HEK293T (cell line): ENCODE data around the gene SERPIND1.
"Not testable (repeated sequence)": the region's sequence is repeated elsewhere in the genome, so short reads cannot be mapped to it uniquely, and the experiment has no call there.

Experiments used
- CTCF ChIA-PET: fragments of 350-600 bp; formaldehyde crosslinking; extraction: SDS; loops from one replicate; lab custom pipeline; 2021; ENCODE audit warnings: antibody characterized with exemption, inconsistent platforms; lab: Yijun Ruan, JAX
- POLR2A ChIA-PET: fragments of 350-600 bp; formaldehyde crosslinking; extraction: SDS; loops from one replicate; lab custom pipeline; 2020; ENCODE audit warnings: antibody characterized with exemption, inconsistent platforms; lab: Yijun Ruan, JAX
- DNase-seq: peaks from one replicate; pipeline ENCODE4 v3.0.0; 2012; ENCODE audit warnings: mixed read lengths; ENCODE audit errors: extremely low spot score
- ARNT ChIP-seq: fragments of 450-650 bp; IDR thresholded peaks from 2 replicates; pipeline ENCODE4 v1.6.1; 2017; ENCODE audit warnings: mild to moderate bottlenecking
- BHLHE40 ChIP-seq: fragments of 450-650 bp; IDR thresholded peaks from 2 replicates; pipeline ENCODE4 v1.6.1; 2016; ENCODE audit warnings: mild to moderate bottlenecking, moderate library complexity, borderline replicate concordance
- CTBP1 ChIP-seq: fragments of 450-650 bp; IDR thresholded peaks from 2 replicates; pipeline ENCODE4 v1.6.1; 2016; ENCODE audit warnings: borderline replicate concordance
- ELF4 ChIP-seq: fragments of 450-650 bp; IDR thresholded peaks from 2 replicates; pipeline ENCODE4 v1.6.1; 2017; ENCODE audit warnings: antibody characterized with exemption
- FOXA1 ChIP-seq: fragments of 450-650 bp; IDR thresholded peaks from 2 replicates; pipeline ENCODE4 v1.6.1; 2016; ENCODE audit warnings: mild to moderate bottlenecking
- FOXK2 ChIP-seq: fragments of 450-650 bp; IDR thresholded peaks from 2 replicates; pipeline ENCODE4 v1.6.1; 2016; ENCODE audit warnings: mild to moderate bottlenecking
- FOXM1 ChIP-seq: fragments of 450-650 bp; IDR thresholded peaks from 2 replicates; pipeline ENCODE4 v1.6.1; 2017; ENCODE audit warnings: mild to moderate bottlenecking, borderline replicate concordance
- HDGF ChIP-seq: fragments of 450-650 bp; IDR thresholded peaks from 2 replicates; pipeline ENCODE4 v1.6.1; 2017; ENCODE audit warnings: antibody characterized with exemption, borderline replicate concordance
- L3MBTL2 ChIP-seq: fragments of 450-650 bp; conservative IDR thresholded peaks from 2 replicates; pipeline ENCODE4 v1.6.1; 2016; ENCODE audit warnings: mild to moderate bottlenecking
- LEF1 ChIP-seq: fragments of 450-650 bp; IDR thresholded peaks from 2 replicates; pipeline ENCODE4 v1.6.1; 2017; ENCODE audit warnings: mild to moderate bottlenecking, borderline replicate concordance
- NFRKB ChIP-seq: fragments of 450-650 bp; IDR thresholded peaks from 2 replicates; pipeline ENCODE4 v1.6.1; 2016; ENCODE audit warnings: mild to moderate bottlenecking, moderate library complexity
- SP1 ChIP-seq: fragments of 450-650 bp; IDR thresholded peaks from 2 replicates; pipeline ENCODE4 v1.6.1; 2017
- SUZ12 ChIP-seq: fragments of 450-650 bp; IDR thresholded peaks from 2 replicates; pipeline ENCODE4 v1.6.1; 2016; ENCODE audit warnings: mild to moderate bottlenecking
- TARDBP ChIP-seq: fragments of 450-650 bp; IDR thresholded peaks from 2 replicates; pipeline ENCODE4 v1.6.1; 2016
- ZNF384 ChIP-seq: fragments of 450-650 bp; IDR thresholded peaks from 2 replicates; pipeline ENCODE4 v1.6.1; 2016
- TF ChIP-seq, protein P1 (sequence below): fragments of 450-650 bp; IDR thresholded peaks from 2 replicates; pipeline ENCODE4 v1.6.1; 2016

SERPIND1 gene

DNA sequence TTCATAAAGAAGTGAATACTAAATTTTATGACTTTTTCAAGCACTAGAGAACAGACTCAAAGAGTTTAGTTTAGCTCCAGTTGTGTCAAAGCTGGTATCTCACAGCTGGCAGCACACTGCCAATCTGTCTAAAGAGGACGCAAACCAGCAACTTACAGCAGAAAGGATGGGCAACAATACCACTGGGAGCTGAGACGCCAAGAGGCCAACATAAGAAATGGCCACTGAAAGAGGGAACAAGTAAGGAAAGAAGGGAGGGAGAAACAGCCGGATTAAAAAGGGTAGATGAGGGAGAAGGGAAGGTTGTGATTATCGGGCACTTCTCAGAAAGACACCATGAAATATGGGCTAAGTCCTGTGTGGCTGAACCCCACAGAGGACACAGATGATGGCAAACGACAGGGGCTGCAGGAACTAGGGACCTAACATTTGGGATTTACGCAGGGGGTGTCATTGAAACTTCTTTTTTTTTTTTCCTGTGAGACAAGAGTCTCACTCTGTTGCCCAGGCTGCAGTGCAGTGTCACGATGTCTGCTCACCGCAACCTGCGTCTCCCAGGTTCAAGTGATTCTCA, 41.7 kb downstream of the SERPIND1 start:
- no peak for DNase-seq
- POLR2A ChIA-PET: no interaction called here
- CTCF ChIA-PET: no interaction called here
- no peak for TF ChIP-seq LEF1
- TF ChIP-seq FOXK2: no peak
- no peak for TF ChIP-seq SP1
- no peak for TF ChIP-seq FOXA1
- no peak for TF ChIP-seq SUZ12
- TF ChIP-seq CTBP1: no peak
- TF ChIP-seq L3MBTL2: no peak
- no peak for TF ChIP-seq ARNT

DNA sequence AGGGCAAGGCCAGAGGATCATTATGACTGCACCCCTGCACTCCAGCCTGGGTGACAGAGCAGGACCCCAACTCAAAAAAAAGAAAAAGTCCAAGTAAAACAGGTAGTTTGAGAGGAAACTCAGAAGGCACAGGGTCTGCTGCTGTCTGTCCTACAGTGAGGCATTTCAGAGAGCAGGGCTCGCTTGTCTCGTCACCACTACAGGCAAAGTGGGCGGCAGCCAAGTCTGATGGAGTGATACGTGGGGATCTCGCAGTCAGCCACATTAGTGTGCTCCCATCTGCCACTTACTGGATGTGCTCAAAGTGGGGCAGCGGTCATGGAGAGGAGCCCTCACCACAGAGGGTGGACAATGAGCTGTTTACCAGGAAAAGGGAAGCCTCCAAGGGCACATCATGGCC, 42.6 kb downstream of the SERPIND1 start:
- TF ChIP-seq ELF4: no peak
- no peak for TF ChIP-seq SP1
- no peak for TF ChIP-seq NFRKB
- no peak for TF ChIP-seq CTBP1
- no peak for TF ChIP-seq ARNT
- no peak for TF ChIP-seq SUZ12
- no peak for TF ChIP-seq LEF1
- TF ChIP-seq TARDBP: no peak
- no peak for TF ChIP-seq ZNF384
- no peak for TF ChIP-seq HDGF
- TF ChIP-seq FOXM1: no peak
- no peak for TF ChIP-seq L3MBTL2
- no peak for TF ChIP-seq FOXA1
- TF ChIP-seq, protein P1, sequence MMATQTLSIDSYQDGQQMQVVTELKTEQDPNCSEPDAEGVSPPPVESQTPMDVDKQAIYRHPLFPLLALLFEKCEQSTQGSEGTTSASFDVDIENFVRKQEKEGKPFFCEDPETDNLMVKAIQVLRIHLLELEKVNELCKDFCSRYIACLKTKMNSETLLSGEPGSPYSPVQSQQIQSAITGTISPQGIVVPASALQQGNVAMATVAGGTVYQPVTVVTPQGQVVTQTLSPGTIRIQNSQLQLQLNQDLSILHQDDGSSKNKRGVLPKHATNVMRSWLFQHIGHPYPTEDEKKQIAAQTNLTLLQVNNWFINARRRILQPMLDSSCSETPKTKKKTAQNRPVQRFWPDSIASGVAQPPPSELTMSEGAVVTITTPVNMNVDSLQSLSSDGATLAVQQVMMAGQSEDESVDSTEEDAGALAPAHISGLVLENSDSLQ: no peak
- TF ChIP-seq FOXK2: no peak
- no peak for TF ChIP-seq BHLHE40
- ChIA-PET POLR2A (no interaction called here), CTCF (interaction anchor here (1.0 kb wide), 1 partner anchor 12 kb away, joined by 3 read pairs; no protein-coding TSS in a partner anchor)
- no peak for DNase-seq

DNA sequence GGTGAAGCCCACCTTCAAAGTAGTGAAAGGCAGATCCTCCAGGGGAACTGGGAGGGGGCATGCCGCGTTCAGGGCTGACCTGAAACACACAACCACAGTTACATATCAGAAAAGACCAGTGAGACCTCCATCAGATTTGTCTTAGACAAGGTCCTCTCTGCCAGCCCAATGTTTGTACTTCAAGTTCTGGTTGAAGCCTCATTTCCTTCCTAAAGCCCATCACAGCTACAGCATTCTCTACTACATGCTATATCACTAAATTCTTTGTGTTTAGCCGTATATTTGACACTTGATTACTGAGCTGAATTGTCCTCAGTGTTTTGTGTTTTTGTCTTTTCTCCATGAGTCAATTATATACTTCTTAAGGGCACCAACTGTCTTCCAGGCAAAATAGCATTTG, 44.6 kb downstream of the SERPIND1 start:
- ChIA-PET POLR2A (no interaction called here), CTCF (no interaction called here)
- no peak for DNase-seq
- TF ChIP-seq ARNT (no peak), ELF4 (no peak), HDGF (no peak), FOXA1 (no peak), NFRKB (no peak), SP1 (no peak), CTBP1 (no peak), SUZ12 (no peak)
- TF ChIP-seq, protein P1: no peak

DNA sequence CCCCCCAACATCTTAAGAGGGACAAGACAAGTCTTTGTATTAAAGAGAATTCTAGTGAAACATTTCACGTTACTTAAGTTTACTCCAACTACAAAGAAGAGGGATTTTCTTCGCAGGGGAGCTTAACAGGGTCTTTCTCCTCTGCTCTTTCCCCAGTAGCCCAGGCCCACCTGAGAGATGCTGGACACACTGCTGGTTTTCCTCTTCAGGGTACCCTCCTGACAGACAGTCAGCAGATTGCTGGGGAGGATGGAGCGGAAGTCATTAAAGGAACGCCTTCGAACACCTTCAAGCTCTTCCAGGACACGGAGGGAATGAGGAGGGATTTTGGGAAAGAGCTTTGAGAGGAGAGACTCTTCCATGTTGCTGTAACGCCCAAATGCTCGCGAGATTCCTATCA, 45.6 kb downstream of the SERPIND1 start:
- ChIA-PET CTCF (interaction anchor here (0.6 kb wide), 1 partner anchor 98 kb away, joined by 3 read pairs; the partner anchor contains the start of gene CRKL), POLR2A (no interaction called here)
- TF ChIP-seq LEF1 (no peak), ELF4 (no peak), ARNT (no peak), FOXK2 (no peak), ZNF384 (no peak), SUZ12 (no peak), L3MBTL2 (no peak), BHLHE40 (no peak), CTBP1 (no peak), SP1 (no peak), HDGF (no peak)
- TF ChIP-seq, protein P1: no peak
- DNase-seq: no peak

DNA sequence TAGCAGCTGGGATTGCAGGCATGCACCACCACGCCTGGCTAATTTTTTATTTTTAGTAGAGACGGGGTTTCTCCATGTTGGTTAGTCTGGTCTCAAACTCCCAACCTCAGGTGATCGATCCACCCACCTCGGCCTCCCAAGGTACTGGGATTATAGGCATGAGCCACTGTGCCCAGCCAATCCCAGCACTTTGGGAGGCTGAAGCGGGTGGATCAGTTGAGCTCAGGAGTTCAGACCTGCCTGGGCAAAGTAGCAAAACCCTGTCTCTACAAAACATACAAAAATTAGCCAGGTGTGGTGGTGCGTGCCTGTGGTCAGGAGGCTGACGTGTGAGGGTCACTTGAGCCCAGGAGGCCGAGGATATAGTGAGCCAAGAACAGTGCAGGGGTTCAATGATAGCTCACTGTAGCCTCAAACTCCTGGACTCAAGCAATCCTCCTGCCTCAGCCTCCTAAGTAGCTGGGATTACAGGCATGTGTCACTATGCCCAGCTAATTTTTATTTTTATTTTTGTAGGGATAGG, 47.9 kb downstream of the SERPIND1 start:
- DNase-seq, CTCF ChIA-PET: not testable (repeated sequence)
- POLR2A ChIA-PET: interaction anchor here (0.5 kb wide), 1 partner anchor 118 kb away, joined by 3 read pairs; no protein-coding TSS in a partner anchor

DNA sequence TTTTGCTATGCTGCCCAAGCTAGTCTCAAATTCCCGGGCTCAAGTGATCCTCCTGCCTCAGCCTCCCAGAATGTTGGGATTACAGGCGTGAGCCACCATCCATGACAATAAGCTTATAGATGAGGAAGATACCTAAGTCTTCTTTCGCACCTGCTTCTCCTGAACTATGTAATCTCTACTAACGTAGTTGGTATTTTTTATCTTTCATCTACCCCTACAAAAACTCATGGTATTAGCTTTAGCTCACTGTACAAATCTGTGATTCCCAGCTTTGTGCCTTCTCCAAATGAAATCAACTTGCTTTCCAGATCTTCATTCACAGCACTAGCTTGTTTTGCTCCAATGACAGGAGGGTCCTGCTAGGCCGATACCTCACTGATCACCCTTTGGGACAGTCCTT, 48.3 kb downstream of the SERPIND1 start:
- ChIA-PET CTCF (no interaction called here), POLR2A (interaction anchor here (0.5 to 0.6 kb wide), 2 partner anchors 16 to 118 kb away, joined by 3 read pairs; no protein-coding TSS in a partner anchor)
- no peak for TF ChIP-seq ARNT
- no peak for TF ChIP-seq NFRKB
- TF ChIP-seq, protein P1: no peak
- no peak for TF ChIP-seq CTBP1
- no peak for TF ChIP-seq FOXK2
- no peak for TF ChIP-seq ELF4
- TF ChIP-seq TARDBP: no peak
- no peak for TF ChIP-seq L3MBTL2
- DNase-seq: no peak
